T47D (cell line): Measurements from ENCODE around the gene C4orf46.
"Not testable (repeated sequence)": the region's sequence is repeated elsewhere in the genome, so short reads cannot be mapped to it uniquely, and the experiment has no call there.

ENCODE experiments used
- DNase-seq, 2 experiments: peaks; one replicate each; pipeline versions ENCODE4 v3.0.0 to v3.0.0-alpha.2; 2011 to 2012; ENCODE audit warnings: low read depth in 1 of 2, low spot score in 1 of 2
- JUND ChIP-seq: IDR thresholded peaks from 2 replicates; pipeline ENCODE4 v1.6.1; 2012; ENCODE audit warnings: low read depth
- in situ Hi-C: cut with HindIII; loops from 2 replicates; pipeline ENCODE4 v1.10.0; 2016; ENCODE audit warnings: low sequenced_read_pairs, low pct_unique_long_range_greater_than_20kb

The C4orf46 gene

GRCh38 chr4:158671665-158671914, at the start of gene C4orf46:
C4orf46 (minus strand) TSS chr4:158671887; CDS start chr4:158671801, 86 bp downstream.
- TF ChIP-seq JUND: no peak
- in situ Hi-C loops: no loop called here
- DNase-seq: no peak

GRCh38 chr4:158715802-158716201, 44.1 kb upstream of the C4orf46 start:
- in situ Hi-C loops: no loop called here
- TF ChIP-seq JUND: no peak
- DNase-seq: no peak

- no peak for DNase-seq
- in situ Hi-C loops: no loop called here
- no peak for TF ChIP-seq JUND
Observed at GRCh38 chr4:158714937-158715336, 43.2 kb upstream of the C4orf46 start.

GRCh38 chr4:158712622-158713021, 40.9 kb upstream of the C4orf46 start:
- DNase-seq, in situ Hi-C loops: not testable (repeated sequence)

- no peak for TF ChIP-seq JUND
- peak in 1 of 2 experiments; percentile 27 for DNase-seq
- in situ Hi-C loops: no loop called here
Observed at GRCh38 chr4:158710814-158711213, 39.1 kb upstream of the C4orf46 start.

GRCh38 chr4:158704274-158704673, 32.6 kb upstream of the C4orf46 start:
- in situ Hi-C loops: no loop called here
- no peak for TF ChIP-seq JUND
- no peak for DNase-seq

GRCh38 chr4:158688813-158689212, 17.1 kb upstream of the C4orf46 start:
- no peak for TF ChIP-seq JUND
- no peak for DNase-seq
- in situ Hi-C loops: no loop called here

- TF ChIP-seq JUND: no peak
- DNase-seq: no peak
- in situ Hi-C loops: no loop called here
Observed at GRCh38 chr4:158682066-158682465, 10.4 kb upstream of the C4orf46 start.

GRCh38 chr4:158681629-158682028, 9.9 kb upstream of the C4orf46 start:
- in situ Hi-C loops: no loop called here
- DNase-seq: no peak
- no peak for TF ChIP-seq JUND

- no peak for TF ChIP-seq JUND
- in situ Hi-C loops: no loop called here
- no peak for DNase-seq
Observed at GRCh38 chr4:158678767-158679166, 7.1 kb upstream of the C4orf46 start.

GRCh38 chr4:158676076-158676475, 4.4 kb upstream of the C4orf46 start:
- in situ Hi-C loops: no loop called here
- TF ChIP-seq JUND: no peak
- DNase-seq: no peak

GRCh38 chr4:158673633-158674032, 1.9 kb upstream of the C4orf46 start:
- TF ChIP-seq JUND: no peak
- in situ Hi-C loops: no loop called here
- no peak for DNase-seq

- TF ChIP-seq JUND: no peak
- peak; percentile 90 to 98 for DNase-seq
- in situ Hi-C loops: no loop called here
Observed at GRCh38 chr4:158671915-158672806, 474 bp upstream of the C4orf46 start, which contains the start of gene ETFDH. ETFDH (plus strand) TSS chr4:158672296; CDS start chr4:158672457, 161 bp downstream.
